ENCODE results near the gene TAOK3.
A peak's percentile ranks its signal among the peaks of the same experiment; 100 is the strongest.
"Not testable (repeated sequence)": the region's sequence is repeated elsewhere in the genome, so short reads cannot be mapped to it uniquely, and the experiment has no call there.

Gene TAOK3

DNA sequence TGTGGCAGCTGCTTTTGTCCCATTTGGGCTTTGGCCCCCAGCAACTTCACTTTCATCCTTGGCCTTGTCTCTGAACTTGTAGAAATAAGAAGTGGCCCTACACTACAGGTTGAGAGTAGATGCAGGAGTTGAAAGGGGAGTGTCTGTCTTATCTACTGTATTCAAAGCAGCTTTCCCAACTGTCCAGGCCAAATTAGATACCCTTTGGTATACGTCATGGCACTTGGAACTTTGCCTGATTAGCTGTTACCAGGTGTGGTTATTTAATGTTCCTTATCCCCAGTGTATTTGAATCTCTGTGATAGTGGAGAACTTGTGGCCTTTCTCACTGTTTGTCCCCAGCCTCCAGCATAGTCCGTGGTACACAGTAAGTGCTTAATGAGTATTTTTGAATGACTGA lies 37.1 kb upstream of the TAOK3 start:
- TF ChIP-seq EZH2phosphoT487 (IDR thresholded peaks at IDR 0.05; ENCODE audit: low read depth) (no peak), CTCF (IDR thresholded peaks at IDR 0.05; ENCODE audit: low read depth, low read length) (no peak)
- no peaks in the 10 kb centered on the region for H3K4me1 ChIP-seq (ENCODE audit: low read length)
- no peaks in the 10 kb centered on the region for H4K20me1 ChIP-seq (ENCODE audit: insufficient read depth, low read length)
- no peak overlapping the region for H3K4me2 ChIP-seq (ENCODE audit: low read length)
- no peaks in the 10 kb centered on the region for H3K27me3 ChIP-seq (ENCODE audit: low read depth, low read length)
- no peak overlapping the region for H3K27ac ChIP-seq (ENCODE audit: low read length)
- H3K9me3 ChIP-seq (ENCODE audit: insufficient read depth, low read length), result no peaks in the 10 kb centered on the region
- H3K79me2 ChIP-seq (ENCODE audit: low read length), result no peaks in the 10 kb centered on the region
- no peak overlapping the region for H2AFZ ChIP-seq (ENCODE audit: low read depth, low read length)
- H3K36me3 ChIP-seq (replicated peaks; ENCODE audit: low read depth, low read length), result peaks cover 23% of the 10 kb centered on the region
- no peak overlapping the region for H3K9ac ChIP-seq (ENCODE audit: low read length)
- no peak overlapping the region for H3K4me3 ChIP-seq (ENCODE audit: low read length)

DNA sequence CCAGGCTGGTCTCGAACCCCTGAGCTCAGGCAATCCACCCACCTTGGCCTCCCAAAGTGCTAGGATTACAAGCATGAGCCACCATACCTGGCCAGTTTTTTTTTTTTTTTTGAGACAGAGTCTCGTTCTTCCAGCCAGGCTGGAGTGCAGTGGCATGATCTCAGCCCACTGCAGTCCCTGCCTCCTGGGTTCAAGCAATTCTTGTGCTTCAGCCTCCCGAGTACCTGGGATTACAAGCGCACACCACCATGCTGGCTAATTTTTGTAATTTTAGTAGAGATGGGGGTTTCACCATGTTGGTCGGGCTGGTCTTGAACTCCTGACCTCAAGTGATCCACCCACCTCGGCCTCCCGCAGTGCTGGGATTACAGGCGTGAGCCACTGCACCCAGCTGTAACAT lies 35.5 kb upstream of the TAOK3 start:
- not testable (repeated sequence) for H3K9me3 ChIP-seq (ENCODE audit: insufficient read depth, low read length); H3K4me3 ChIP-seq (ENCODE audit: low read length); H3K4me2 ChIP-seq (ENCODE audit: low read length); H2AFZ ChIP-seq (ENCODE audit: low read depth, low read length); H4K20me1 ChIP-seq (ENCODE audit: insufficient read depth, low read length); H3K9ac ChIP-seq (ENCODE audit: low read length); H3K79me2 ChIP-seq (ENCODE audit: low read length); H3K27me3 ChIP-seq (ENCODE audit: low read depth, low read length); H3K4me1 ChIP-seq (ENCODE audit: low read length); H3K27ac ChIP-seq (ENCODE audit: low read length)
- peaks cover 28% of the 10 kb centered on the region for H3K36me3 ChIP-seq (replicated peaks; ENCODE audit: low read depth, low read length)

DNA sequence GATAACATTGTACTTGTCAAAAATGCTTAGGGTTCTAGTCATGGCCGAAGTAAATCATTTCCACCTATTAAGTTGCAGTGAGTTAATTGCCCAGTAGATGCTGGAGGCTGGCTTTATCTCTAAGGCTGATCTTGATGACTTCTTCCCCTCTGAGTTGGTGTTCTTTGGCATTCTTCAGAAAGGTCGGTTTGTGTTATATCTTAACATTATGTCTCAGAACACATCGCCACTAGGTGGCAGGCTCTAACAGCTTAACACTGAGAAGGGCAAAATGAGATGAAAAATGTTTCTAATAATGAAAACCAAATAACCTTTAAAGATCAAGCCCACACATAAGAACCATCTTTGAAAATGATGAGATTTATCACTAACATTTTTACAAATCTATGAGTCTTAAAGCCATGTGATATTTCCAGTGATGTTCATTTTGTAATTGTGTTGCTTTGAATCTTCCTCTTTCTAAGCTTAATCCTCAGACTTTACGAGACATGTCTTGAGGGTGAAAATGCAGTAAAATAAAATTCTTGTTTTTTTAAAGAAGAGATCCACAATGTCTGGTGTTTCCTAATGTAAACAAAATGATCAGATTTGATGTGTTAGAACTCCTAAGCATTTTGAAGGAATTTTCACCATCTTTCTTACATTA lies 32.3 kb upstream of the TAOK3 start:
- Histone ChIP-seq H3K79me2 (ENCODE audit: low read length) (no peaks in the 10 kb centered on the region), H2AFZ (ENCODE audit: low read depth, low read length) (no peak overlapping the region), H3K9ac (ENCODE audit: low read length) (no peak overlapping the region), H3K4me2 (ENCODE audit: low read length) (no peak overlapping the region), H3K27me3 (ENCODE audit: low read depth, low read length) (no peaks in the 10 kb centered on the region), H3K9me3 (ENCODE audit: insufficient read depth, low read length) (no peaks in the 10 kb centered on the region), H3K36me3 (replicated peaks; ENCODE audit: low read depth, low read length) (peaks cover 24% of the 10 kb centered on the region), H3K4me1 (ENCODE audit: low read length) (no peaks in the 10 kb centered on the region), H4K20me1 (ENCODE audit: insufficient read depth, low read length) (no peaks in the 10 kb centered on the region), H3K27ac (ENCODE audit: low read length) (no peak overlapping the region), H3K4me3 (ENCODE audit: low read length) (no peak overlapping the region)
- TF ChIP-seq EZH2phosphoT487 (IDR thresholded peaks at IDR 0.05; ENCODE audit: low read depth) (no peak), CTCF (IDR thresholded peaks at IDR 0.05; ENCODE audit: low read depth, low read length) (peak; percentile 86)

DNA sequence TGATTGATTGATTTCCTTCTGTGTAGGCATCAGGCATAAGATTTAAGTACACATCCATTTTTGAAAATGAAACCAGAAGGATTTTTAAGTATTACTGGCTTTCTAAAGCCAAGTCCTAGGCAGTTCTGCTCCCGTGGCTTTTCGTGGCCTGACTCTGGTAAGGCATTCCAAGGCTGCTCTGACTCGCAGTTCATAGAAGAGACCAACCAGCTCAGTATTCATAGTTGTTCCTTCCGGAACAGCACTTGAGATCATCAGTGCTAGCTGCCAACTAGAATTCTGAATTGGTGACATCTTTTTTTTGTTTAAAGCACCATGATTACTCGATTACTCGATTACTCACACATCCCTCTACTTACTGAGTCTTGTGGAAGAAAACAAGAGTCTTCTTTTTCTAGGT lies 29.5 kb upstream of the TAOK3 start:
- Histone ChIP-seq H3K27me3 (ENCODE audit: low read depth, low read length) (no peaks in the 10 kb centered on the region), H3K79me2 (ENCODE audit: low read length) (no peaks in the 10 kb centered on the region), H3K4me2 (ENCODE audit: low read length) (no peak overlapping the region), H3K27ac (ENCODE audit: low read length) (no peak overlapping the region), H3K4me1 (ENCODE audit: low read length) (no peaks in the 10 kb centered on the region), H3K9ac (ENCODE audit: low read length) (no peak overlapping the region), H2AFZ (ENCODE audit: low read depth, low read length) (no peak overlapping the region), H3K36me3 (replicated peaks; ENCODE audit: low read depth, low read length) (peaks cover 28% of the 10 kb centered on the region), H3K4me3 (ENCODE audit: low read length) (no peak overlapping the region), H3K9me3 (ENCODE audit: insufficient read depth, low read length) (no peaks in the 10 kb centered on the region), H4K20me1 (ENCODE audit: insufficient read depth, low read length) (no peaks in the 10 kb centered on the region)
- no peak for TF ChIP-seq EZH2phosphoT487 (IDR thresholded peaks at IDR 0.05; ENCODE audit: low read depth)

- no peaks in the 10 kb centered on the region for H3K4me1 ChIP-seq (ENCODE audit: low read length)
- H3K4me2 ChIP-seq (ENCODE audit: low read length), result no peak overlapping the region
- no peaks in the 10 kb centered on the region for H3K79me2 ChIP-seq (ENCODE audit: low read length)
- H3K27me3 ChIP-seq (ENCODE audit: low read depth, low read length), result no peaks in the 10 kb centered on the region
- H3K36me3 ChIP-seq (replicated peaks; ENCODE audit: low read depth, low read length), result peaks cover 28% of the 10 kb centered on the region
- H3K27ac ChIP-seq (ENCODE audit: low read length), result no peak overlapping the region
- no peak overlapping the region for H3K4me3 ChIP-seq (ENCODE audit: low read length)
- no peaks in the 10 kb centered on the region for H3K9me3 ChIP-seq (ENCODE audit: insufficient read depth, low read length)
- TF ChIP-seq EZH2phosphoT487 (IDR thresholded peaks at IDR 0.05; ENCODE audit: low read depth) (no peak), CTCF (IDR thresholded peaks at IDR 0.05; ENCODE audit: low read depth, low read length) (no peak)
- no peak overlapping the region for H2AFZ ChIP-seq (ENCODE audit: low read depth, low read length)
- no peaks in the 10 kb centered on the region for H4K20me1 ChIP-seq (ENCODE audit: insufficient read depth, low read length)
- no peak overlapping the region for H3K9ac ChIP-seq (ENCODE audit: low read length)
Measured at GRCh38 chr12:118398940-118399339, 26.2 kb upstream of the TAOK3 start.
